NOMO-1 treated with dmso at 0.1 percent for 144 hours (cell line): ENCODE results near the gene GPD1.

Source experiments
- DNase-seq: peaks from one replicate; lab custom pipeline; 2025; ENCODE audit not compliant: unreplicated experiment; lab: John Stamatoyannopoulos, UW

GPD1 gene

GRCh38 chr12:50099302-50100008, 4.4 kb upstream of the GPD1 start:
- DNase-seq = no peak

- DNase-seq = no peak
Observed at GRCh38 chr12:50100561-50100960, 3.2 kb upstream of the GPD1 start.

DNA sequence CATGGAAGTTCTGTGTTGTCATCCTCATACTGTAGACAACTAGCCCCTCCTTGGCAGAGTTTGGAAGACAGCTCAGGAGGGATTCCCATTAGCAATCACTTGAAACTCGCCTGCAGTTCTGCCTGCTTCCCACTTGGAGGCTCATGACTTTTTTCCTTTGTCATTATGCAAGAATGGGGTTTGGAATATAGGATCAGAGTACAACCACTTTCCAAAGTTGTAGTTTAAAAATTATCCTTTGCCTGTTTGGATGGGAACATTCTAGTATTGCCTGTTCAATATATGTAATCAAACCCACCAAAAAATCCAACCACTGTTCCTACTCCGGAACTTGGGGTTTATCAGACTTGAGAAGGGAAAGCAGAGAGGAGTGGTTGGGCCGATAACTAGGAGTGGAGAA, 2.1 kb upstream of the GPD1 start:
- DNase-seq = no peak

DNA sequence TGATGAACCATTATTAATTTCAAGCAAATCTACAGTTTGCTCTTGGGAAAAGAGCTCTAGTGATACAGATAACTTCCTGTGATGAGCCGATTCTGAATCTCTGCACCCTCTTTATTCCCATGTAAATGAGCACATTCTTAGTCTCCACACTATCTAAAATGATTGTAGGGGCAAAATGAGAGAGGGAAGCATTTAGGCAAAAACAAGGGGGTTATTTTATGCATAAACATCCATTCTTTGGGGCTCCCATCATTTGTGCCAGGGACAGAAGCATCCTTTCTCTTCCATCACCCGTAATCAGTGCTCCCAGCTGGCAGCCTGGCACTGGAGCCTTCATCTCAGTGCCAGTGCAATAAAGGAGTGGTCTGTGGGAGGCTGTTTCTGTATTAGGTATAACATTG, 1.7 kb upstream of the GPD1 start:
- DNase-seq = no peak

GRCh38 chr12:50102646-50103309, 1.0 kb upstream of the GPD1 start:
- DNase-seq = no peak

GRCh38 chr12:50103351-50103750, 457 bp upstream of the GPD1 start:
- no peak for DNase-seq

DNA sequence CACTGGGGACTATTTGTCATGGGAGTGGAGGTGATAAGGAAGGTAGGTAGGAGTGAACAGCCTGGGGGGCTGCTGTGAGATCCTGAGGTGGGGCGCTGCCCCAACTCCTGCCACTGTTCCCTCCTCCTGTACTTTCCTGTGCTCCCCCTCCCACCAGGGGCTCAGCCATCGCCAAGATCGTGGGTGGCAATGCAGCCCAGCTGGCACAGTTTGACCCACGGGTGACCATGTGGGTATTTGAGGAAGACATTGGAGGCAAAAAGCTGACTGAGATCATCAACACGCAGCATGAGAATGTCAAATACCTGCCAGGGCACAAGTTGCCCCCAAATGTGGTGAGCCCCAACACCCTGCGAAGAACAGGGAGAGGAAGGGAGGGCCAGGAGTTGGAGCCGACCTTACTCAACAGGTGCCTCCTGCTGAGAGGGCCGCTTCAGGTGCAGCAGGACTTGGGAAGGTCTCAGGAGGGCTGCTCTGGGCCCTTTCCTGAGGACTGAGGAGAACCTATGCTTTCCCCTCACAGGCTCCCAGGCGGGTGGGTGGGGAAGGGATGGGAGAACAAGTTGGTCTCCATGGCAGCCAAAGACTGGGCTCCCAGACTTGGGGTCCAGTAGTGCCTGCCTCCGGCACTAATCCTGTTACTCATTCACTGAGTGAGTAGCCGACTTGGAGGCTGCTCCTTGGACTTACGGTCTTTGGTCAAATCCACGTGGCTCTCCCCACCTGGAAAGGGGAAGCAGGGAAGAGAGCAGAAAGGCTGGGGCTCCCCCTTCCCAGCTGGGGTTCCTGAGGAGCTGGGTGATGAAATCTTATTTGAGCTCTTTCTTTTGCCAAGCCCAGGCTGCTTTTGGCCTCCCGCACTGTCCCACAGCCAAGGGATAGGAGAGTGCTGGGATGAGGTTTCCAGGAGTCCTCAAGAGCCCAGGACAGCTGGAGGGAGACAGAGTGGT, 884 bp downstream of the GPD1 start:
- no peak for DNase-seq

DNA sequence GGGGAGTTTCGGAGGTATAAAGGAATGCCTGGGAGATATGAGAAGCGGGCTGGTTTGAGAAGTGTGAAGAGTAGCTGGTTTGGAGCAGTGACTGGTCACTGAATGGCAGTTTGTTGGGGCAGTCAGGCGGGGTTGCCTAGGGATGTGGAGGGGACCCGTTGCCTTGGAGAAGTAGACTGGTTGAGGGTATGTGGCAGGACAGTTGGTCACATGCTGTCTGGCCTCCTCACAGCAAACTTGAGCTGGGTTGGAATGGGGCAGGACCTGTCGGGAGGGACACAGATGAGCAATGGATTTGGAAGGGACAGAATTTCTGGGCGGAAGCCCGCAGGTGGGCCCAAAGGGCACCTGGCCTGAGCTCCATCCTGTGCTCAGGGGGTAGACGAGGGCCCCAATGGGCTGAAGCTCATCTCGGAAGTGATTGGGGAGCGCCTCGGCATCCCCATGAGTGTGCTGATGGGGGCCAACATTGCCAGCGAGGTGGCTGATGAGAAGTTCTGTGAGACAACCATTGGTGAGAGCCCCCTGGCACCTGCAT, 2.2 kb downstream of the GPD1 start:
- DNase-seq = no peak

- DNase-seq = no peak
Observed at GRCh38 chr12:50106907-50107306, 3.1 kb downstream of the GPD1 start.

GRCh38 chr12:50107416-50108268, 3.8 kb downstream of the GPD1 start:
- no peak for DNase-seq

- no peak for DNase-seq
Observed at GRCh38 chr12:50109319-50109718, 5.5 kb downstream of the GPD1 start.

DNA sequence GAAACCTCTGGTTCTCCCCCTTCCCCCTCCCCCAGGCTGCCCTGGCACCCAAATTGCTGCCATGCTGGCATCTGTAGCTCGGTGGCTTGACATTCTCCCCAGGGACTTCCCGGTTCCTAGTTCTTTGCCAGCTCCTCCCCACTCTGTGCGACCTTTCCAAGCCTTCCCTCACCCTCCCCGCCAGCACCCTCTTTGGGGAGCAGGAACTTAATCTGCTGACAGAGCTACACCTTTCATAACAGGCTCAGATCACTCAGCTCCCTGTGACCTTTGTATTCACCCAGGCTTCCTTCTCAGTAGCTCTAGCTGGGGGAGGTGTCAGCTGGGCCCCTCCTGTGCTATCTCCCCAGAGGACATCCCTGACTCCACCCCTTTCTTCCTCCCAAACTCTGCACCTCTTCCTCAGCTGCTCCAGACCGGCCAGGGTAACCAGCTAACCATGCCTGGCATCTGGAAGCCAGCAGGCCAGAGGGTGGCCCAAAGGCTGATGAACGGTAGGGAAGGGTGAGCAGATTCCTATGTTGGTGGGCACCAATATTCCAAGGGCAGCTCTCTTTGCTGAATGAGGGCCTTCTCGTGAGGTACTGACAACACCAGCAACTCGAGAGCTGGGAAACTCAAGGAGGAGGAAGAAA, 6.4 kb downstream of the GPD1 start:
- DNase-seq = no peak

GRCh38 chr12:50110762-50111351, 7.0 kb downstream of the GPD1 start:
- DNase-seq = no peak

DNA sequence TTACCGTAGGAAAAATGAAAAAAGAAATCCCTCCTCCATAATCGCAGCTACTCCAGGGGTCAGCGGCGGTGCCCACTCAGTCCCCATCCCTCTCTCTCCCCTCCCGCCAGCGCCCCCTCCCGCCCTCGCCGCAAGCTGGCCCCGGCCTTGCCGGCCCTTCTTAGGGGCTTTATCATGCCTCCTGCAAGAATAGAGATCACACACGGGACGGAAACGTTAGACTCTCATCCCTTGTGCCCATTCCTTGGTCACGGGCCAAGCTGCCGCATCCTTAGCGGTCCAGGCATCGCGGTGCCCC, 7.5 kb downstream of the GPD1 start:
- no peak for DNase-seq

DNA sequence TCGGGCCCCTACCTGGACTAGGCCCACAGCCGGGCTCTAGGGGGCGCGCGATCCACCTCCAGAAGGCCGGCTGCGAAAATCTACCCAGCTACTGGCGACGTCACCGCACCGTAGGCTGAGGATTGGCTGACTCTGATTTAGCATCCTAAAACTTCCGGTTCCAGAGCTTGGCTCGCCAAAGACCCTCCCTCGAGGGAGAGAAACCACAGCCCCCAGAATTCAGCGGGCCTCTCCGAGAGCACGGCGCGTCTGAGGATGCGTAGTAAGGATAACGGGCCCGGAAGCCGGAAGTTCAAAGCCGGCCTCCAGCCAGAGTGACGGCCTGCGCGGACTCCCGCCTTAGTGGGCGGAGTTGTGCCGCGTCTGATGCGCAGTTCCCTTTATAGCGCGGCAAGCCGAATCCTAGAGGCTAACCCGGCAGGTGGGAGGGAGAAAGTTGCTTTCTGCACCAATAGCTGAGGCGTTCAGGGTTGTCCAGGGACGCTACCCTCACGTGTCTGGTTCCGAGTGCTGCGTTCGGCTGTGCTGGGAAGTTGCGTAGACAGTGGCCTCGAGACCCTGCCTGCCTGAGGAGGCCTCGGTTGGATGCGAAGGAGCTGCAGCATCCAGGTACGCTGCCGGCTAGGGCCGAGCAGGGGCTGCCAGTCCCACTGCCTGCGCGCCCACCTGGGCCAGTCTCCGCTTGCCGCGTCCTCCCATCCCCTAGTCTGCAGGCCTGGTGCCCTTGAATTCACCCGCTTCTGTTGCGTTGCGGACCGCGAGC, 8.1 kb downstream of the GPD1 start, which contains the start of gene COX14:
Gene COX14, plus strand, starts transcription at position 544 of the 763 bp plus-strand sequence. CDS start 7,808 bp downstream, outside the sequence.
- peak; percentile 99 for DNase-seq

- DNase-seq = peak; percentile 72
Observed at GRCh38 chr12:50112456-50113218, 8.8 kb downstream of the GPD1 start.

DNA sequence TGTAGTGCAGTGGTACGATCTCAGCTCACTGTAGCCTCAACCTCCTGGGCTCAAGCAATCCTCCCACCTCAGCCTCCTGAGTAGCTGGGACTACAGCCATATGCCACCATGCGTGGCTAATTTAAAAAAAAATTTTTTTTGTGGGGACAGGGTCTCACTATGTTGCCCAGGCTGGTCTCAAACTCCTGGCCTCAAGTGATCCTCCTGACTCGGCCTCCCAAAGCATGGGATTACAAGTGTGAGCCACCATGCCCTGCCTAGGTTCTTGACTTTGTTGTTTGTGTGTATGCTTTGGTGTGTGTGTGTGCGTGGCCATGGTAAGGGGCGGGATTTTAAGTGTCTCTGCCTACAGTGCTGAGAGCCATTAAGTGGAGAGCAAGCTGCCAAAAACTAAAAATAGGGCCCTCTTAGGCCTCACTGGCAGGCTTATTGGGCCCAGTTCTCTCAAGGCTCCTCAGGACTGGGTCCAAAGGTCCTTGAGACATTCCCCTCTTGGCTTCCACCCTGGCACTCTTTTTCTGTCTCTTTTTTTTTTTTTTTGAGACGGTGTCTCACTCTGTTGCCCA, 13.3 kb downstream of the GPD1 start:
- no peak for DNase-seq

GRCh38 chr12:50119387-50119786, 15.6 kb downstream of the GPD1 start:
- no peak for DNase-seq
